OCI-LY1 (cell line): ENCODE results near the gene SFTPB.
"Not testable (repeated sequence)": the region's sequence is repeated elsewhere in the genome, so short reads cannot be mapped to it uniquely, and the experiment has no call there.

ENCODE experiments used
- H2AFZ ChIP-seq: fragments of 200-600 bp; sonication (generic), shearing (Covaris generic); 2 replicates; pipeline ENCODE4 v1.6.0; 2014; ENCODE audit warnings: antibody characterized with exemption, mild to moderate bottlenecking, low read length
- H3F3A ChIP-seq: fragments of 200-600 bp; sonication (generic), shearing (Covaris generic); 2 replicates; pipeline ENCODE4 v1.6.0; 2014; ENCODE audit warnings: mild to moderate bottlenecking, antibody characterized with exemption, low read length, moderate library complexity; ENCODE audit not compliant: insufficient read depth
- H3K27ac ChIP-seq: fragments of 200-600 bp; sonication (generic); 2 replicates; pipeline ENCODE4 v1.5.1; 2014; ENCODE audit warnings: low read length, mixed run types, mild to moderate bottlenecking, low read depth; ENCODE audit not compliant: poor library complexity, severe bottlenecking
- H3K27me3 ChIP-seq: fragments of 200-600 bp; sonication (generic); 2 replicates; pipeline ENCODE4 v1.6.0; 2014; ENCODE audit warnings: antibody characterized with exemption, mild to moderate bottlenecking, low read length, moderate library complexity; ENCODE audit not compliant: insufficient read depth
- H3K36me3 ChIP-seq: fragments of 200-600 bp; sonication (generic); 2 replicates; pipeline ENCODE4 v1.6.1; 2014; ENCODE audit warnings: mild to moderate bottlenecking, antibody characterized with exemption, low read length, moderate library complexity, mixed read lengths; ENCODE audit not compliant: insufficient read depth
- H3K4me1 ChIP-seq: fragments of 200-600 bp; sonication (generic); 2 replicates; pipeline ENCODE4 v1.5.1; 2014; ENCODE audit warnings: mild to moderate bottlenecking, low read length, moderate library complexity; ENCODE audit not compliant: insufficient read depth, severe bottlenecking
- H3K4me2 ChIP-seq: fragments of 200-600 bp; sonication (generic), shearing (Covaris generic); 2 replicates; pipeline ENCODE4 v1.6.1; 2014; ENCODE audit warnings: low read length
- H3K4me3 ChIP-seq: fragments of 200-600 bp; sonication (generic); 2 replicates; pipeline ENCODE4 v1.5.1; 2014; ENCODE audit warnings: low read length, low read depth, mild to moderate bottlenecking, mixed read lengths; ENCODE audit not compliant: poor library complexity, severe bottlenecking
- H3K79me2 ChIP-seq: fragments of 200-600 bp; shearing (Covaris generic); 2 replicates; pipeline ENCODE4 v1.6.1; 2016; ENCODE audit warnings: mixed run types, low read length, mixed read lengths; ENCODE audit not compliant: insufficient read depth
- H3K9ac ChIP-seq: fragments of 200-600 bp; sonication (generic), shearing (Covaris generic); 2 replicates; pipeline ENCODE4 v1.6.1; 2014; ENCODE audit warnings: mild to moderate bottlenecking, low read length, mixed read lengths
- H3K9me2 ChIP-seq: fragments of 200-600 bp; sonication (generic), shearing (Covaris generic); 2 replicates; pipeline ENCODE4 v1.6.1; 2014; ENCODE audit warnings: low read depth, mild to moderate bottlenecking, low read length, mixed read lengths
- H3K9me3 ChIP-seq: fragments of 200-600 bp; shearing (Covaris generic); 2 replicates; pipeline ENCODE4 v1.6.1; 2014; ENCODE audit warnings: low read length, mixed read lengths
- H4K20me1 ChIP-seq: fragments of 200-600 bp; sonication (generic), shearing (Covaris generic); 2 replicates; pipeline ENCODE4 v1.6.0; 2016; ENCODE audit warnings: mild to moderate bottlenecking, low read length; ENCODE audit not compliant: insufficient read depth
- CTCF ChIP-seq: fragments of 200-600 bp; sonication (generic), shearing (Covaris generic); IDR thresholded peaks from 2 replicates; pipeline ENCODE4 v1.5.1; 2017; ENCODE audit warnings: mild to moderate bottlenecking, antibody characterized with exemption, low read length, moderate library complexity, mixed read lengths
- EZH2 ChIP-seq: fragments of 200-600 bp; sonication (generic), shearing (Covaris generic); IDR thresholded peaks from 2 replicates; pipeline ENCODE4 v1.8.0; 2017; ENCODE audit warnings: borderline replicate concordance, mixed run types, mild to moderate bottlenecking, antibody characterized with exemption, low read length, moderate library complexity, mixed read lengths

The SFTPB gene

GRCh38 chr2:85714841-85715240 lies 46.8 kb upstream of the SFTPB start:
- H3K27me3 ChIP-seq = peaks cover 5% of the 10 kb centered on the region; the same call in 1 of the 2 replicates
- no peak overlapping the region for H3K27ac ChIP-seq
- H2AFZ ChIP-seq = no peak overlapping the region
- no peaks in the 10 kb centered on the region for H3F3A ChIP-seq
- TF ChIP-seq EZH2 = no peak
- no peak for TF ChIP-seq CTCF
- H3K4me1 ChIP-seq = no peaks in the 10 kb centered on the region
- no peaks in the 10 kb centered on the region for H3K36me3 ChIP-seq
- H3K9ac ChIP-seq = no peak overlapping the region
- no peaks in the 10 kb centered on the region for H3K9me2 ChIP-seq
- no peak overlapping the region for H3K4me3 ChIP-seq
- H3K79me2 ChIP-seq = no peaks in the 10 kb centered on the region
- no peaks in the 10 kb centered on the region for H4K20me1 ChIP-seq
- H3K9me3 ChIP-seq = no peaks in the 10 kb centered on the region
- no peak overlapping the region for H3K4me2 ChIP-seq

DNA sequence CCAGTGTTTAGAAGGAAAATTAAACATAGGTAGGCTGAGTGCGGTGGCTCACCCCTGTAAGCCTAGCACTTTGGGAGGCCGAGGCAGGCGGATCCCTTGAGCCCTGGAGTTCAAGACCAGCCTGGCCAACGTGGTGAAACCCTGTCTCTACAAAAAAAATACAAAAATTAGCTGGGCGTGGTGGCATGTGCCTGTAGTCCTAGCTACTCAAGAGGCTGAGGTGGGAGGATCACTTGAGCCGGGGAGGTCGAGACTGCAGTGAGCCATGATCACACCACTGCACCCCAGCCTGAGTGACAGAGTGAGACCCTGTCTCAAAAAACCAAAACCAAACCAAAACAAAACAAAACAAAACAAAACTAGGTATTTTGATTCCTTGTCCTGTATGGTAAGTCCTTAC lies 46.4 kb upstream of the SFTPB start:
- not testable (repeated sequence) for H3K4me3 ChIP-seq, H3K27me3 ChIP-seq, H3K9me3 ChIP-seq, H3K4me1 ChIP-seq, H3K36me3 ChIP-seq, H4K20me1 ChIP-seq, H3K79me2 ChIP-seq, H2AFZ ChIP-seq, H3K9me2 ChIP-seq, H3K9ac ChIP-seq, H3K27ac ChIP-seq, H3F3A ChIP-seq, H3K4me2 ChIP-seq

DNA sequence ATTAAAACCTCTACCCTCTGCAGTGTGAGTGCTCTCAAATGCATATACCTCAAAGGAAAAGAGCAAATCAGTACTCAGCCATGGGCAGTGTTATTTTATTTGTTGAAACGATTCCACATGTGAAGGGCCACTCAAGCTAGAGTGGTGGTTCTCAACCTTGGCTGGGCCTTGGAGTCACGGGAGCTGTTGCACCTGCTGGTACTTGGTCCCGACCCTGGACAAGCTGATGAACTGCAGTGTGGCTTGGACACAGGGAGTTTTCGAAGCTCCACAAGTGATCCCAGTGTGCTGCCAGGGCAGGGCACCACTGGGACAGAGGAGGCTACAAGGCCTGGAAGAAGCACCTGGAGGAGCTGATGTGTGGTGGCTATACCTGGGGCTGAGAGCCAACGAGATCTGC lies 45.8 kb upstream of the SFTPB start:
- no peaks in the 10 kb centered on the region for H3K4me1 ChIP-seq
- no peak overlapping the region for H2AFZ ChIP-seq
- H4K20me1 ChIP-seq = no peaks in the 10 kb centered on the region
- H3K9me2 ChIP-seq = no peaks in the 10 kb centered on the region
- no peaks in the 10 kb centered on the region for H3K9me3 ChIP-seq
- no peak overlapping the region for H3K27ac ChIP-seq
- peaks cover 5% of the 10 kb centered on the region; the same call in 1 of the 2 replicates for H3K27me3 ChIP-seq
- H3K4me2 ChIP-seq = no peak overlapping the region
- no peaks in the 10 kb centered on the region for H3K36me3 ChIP-seq
- no peaks in the 10 kb centered on the region for H3K79me2 ChIP-seq
- no peaks in the 10 kb centered on the region for H3F3A ChIP-seq
- TF ChIP-seq CTCF (no peak), EZH2 (no peak)
- H3K9ac ChIP-seq = no peak overlapping the region
- H3K4me3 ChIP-seq = no peak overlapping the region

DNA sequence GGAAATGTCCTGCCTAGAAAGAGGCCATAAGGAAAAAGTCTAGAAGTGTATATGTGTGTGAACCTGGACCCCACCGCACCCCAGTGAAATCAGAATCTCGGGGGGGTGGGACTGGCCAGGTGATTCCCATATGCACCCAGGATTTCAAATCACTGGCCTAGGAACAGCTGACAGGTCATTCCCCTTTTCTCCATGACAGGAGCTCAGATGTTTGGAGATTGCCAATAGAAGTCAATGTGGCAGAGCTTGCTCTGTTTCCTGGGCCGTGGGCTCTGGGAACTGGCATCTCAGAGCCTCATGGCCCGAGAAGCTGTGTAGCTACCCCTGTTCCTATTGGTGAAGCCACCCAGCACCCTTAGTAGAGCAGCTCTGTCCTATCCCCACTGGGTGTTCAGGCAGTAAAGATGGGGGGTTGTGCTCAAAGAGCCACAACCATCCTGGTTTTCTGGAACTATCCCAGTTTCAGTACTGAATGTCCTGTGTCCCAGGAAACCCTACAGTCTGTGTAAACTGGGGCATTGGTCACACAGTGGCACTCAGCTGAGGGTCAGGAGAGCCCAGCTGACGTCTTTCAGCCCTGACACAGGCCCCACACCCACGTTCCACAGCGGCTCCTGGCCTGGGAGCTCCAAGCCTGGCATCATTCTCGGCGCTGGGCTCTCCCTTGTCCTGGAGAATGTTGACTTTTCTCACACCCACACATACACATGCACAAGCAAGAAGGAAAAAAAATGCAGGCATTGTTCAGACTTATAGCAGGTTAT lies 45.0 kb upstream of the SFTPB start:
- H3K4me1 ChIP-seq = no peaks in the 10 kb centered on the region
- no peaks in the 10 kb centered on the region for H3K79me2 ChIP-seq
- H3K9me3 ChIP-seq = no peaks in the 10 kb centered on the region
- no peak overlapping the region for H2AFZ ChIP-seq
- no peaks in the 10 kb centered on the region for H3K36me3 ChIP-seq
- peaks cover 5% of the 10 kb centered on the region for H3K27me3 ChIP-seq
- no peak overlapping the region for H3K9ac ChIP-seq
- H4K20me1 ChIP-seq = no peaks in the 10 kb centered on the region
- no peak overlapping the region for H3K27ac ChIP-seq
- no peaks in the 10 kb centered on the region for H3K9me2 ChIP-seq
- no peak overlapping the region for H3K4me2 ChIP-seq
- H3K4me3 ChIP-seq = no peak overlapping the region
- no peak for TF ChIP-seq CTCF
- H3F3A ChIP-seq = no peaks in the 10 kb centered on the region
